ENCODE results near the gene RPRD2. TPM values are rescaled to one million over a fixed set of nuclear protein-coding genes. Genes with fewer than 3 reads are reported as not detected.

Gene RPRD2
- total and polyA plus RNA-seq, 9 of the 15 experiments (the other 6 are each of a cell fraction or from before 2014, with no cell fraction given): 1.5 to 21.6 (median 7.7) TPM

DNA sequence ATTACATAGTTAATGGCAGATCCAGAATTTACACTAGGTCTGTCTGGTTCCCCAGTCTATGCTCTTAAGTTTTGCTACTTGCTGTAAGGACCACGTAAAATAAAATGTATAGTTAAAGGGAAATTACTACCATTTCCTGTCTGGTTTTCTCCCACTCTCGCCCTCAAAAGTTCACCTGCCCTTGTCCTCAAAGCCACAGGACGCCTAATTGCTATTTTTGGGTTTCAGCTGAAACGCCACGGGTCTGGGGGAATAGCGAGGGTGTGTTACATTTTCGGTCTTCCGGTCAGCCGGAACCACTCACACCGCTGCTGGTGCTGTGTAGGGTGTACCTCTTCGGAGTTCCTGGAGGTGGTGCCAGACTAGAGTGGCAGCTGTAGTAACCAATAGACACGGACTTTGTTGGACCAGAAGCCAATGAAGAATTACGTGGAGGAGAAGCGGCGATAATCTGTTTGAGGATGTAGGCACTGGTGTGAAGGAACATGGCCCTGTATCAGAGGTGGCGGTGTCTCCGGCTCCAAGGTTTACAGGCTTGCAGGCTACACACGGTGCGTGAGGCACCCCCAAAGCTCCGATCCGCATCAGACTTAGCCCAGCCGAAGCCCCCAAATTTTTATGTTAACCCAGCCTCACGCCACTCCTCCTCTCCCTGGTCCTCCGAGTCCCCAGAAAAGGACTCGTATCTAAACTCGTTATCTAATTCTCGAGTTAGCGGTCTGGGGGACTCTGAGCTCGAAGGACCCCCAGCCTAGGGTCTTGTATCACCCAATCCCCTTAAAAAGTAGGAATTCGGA, 123.2 kb downstream of the RPRD2 start, which contains the start of gene TARS2 (continued):
- TF ChIP-seq NRF1 (conservative IDR thresholded peaks at IDR 0.05 in 1 of 2, IDR thresholded peaks at IDR 0.05 in 1 of 2) (peak; percentile 33 to 37; a peak in 3 of 4 replicates), TARDBP (IDR thresholded peaks at IDR 0.05) (peak; percentile 91), NCOA2 (IDR thresholded peaks at IDR 0.05; ENCODE audit: partially characterized antibody in 2 of 2) (no peak), DNMT1 (IDR thresholded peaks at IDR 0.05) (no peak), CHD4 (IDR thresholded peaks at IDR 0.05; ENCODE audit: insufficient read depth, insufficient replicate concordance, low read depth, low read length, poor library complexity, severe bottlenecking) (no peak), GTF2E2 (tag; IDR thresholded peaks at IDR 0.05) (peak; percentile 92), POLR3A (IDR thresholded peaks at IDR 0.05; ENCODE audit: borderline replicate concordance, extremely low read depth, insufficient read depth, insufficient read length) (no peak), ZNF551 (CRISPR knock-in tag; IDR thresholded peaks at IDR 0.05) (no peak), FIP1L1 (IDR thresholded peaks at IDR 0.05; ENCODE audit: low read depth, low read length, poor library complexity, severe bottlenecking) (no peak), POLR2B (IDR thresholded peaks at IDR 0.05; ENCODE audit: low read depth, partially characterized antibody) (peak; percentile 89), FOXJ2 (tag; IDR thresholded peaks at IDR 0.05) (peak; percentile 70; the same call in 1 of the 2 replicates), NCOA4 (IDR thresholded peaks at IDR 0.05; ENCODE audit: partially characterized antibody) (no peak)
- TF ChIP-seq, protein P1, sequence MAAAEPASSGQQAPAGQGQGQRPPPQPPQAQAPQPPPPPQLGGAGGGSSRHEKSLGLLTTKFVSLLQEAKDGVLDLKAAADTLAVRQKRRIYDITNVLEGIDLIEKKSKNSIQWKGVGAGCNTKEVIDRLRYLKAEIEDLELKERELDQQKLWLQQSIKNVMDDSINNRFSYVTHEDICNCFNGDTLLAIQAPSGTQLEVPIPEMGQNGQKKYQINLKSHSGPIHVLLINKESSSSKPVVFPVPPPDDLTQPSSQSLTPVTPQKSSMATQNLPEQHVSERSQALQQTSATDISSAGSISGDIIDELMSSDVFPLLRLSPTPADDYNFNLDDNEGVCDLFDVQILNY (CRISPR knock-in tag; IDR thresholded peaks at IDR 0.05): no peak
- TF ChIP-seq, protein P2, sequence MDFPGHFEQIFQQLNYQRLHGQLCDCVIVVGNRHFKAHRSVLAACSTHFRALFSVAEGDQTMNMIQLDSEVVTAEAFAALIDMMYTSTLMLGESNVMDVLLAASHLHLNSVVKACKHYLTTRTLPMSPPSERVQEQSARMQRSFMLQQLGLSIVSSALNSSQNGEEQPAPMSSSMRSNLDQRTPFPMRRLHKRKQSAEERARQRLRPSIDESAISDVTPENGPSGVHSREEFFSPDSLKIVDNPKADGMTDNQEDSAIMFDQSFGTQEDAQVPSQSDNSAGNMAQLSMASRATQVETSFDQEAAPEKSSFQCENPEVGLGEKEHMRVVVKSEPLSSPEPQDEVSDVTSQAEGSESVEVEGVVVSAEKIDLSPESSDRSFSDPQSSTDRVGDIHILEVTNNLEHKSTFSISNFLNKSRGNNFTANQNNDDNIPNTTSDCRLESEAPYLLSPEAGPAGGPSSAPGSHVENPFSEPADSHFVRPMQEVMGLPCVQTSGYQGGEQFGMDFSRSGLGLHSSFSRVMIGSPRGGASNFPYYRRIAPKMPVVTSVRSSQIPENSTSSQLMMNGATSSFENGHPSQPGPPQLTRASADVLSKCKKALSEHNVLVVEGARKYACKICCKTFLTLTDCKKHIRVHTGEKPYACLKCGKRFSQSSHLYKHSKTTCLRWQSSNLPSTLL (IDR thresholded peaks at IDR 0.05): no peak
- TF ChIP-seq, protein P3, sequence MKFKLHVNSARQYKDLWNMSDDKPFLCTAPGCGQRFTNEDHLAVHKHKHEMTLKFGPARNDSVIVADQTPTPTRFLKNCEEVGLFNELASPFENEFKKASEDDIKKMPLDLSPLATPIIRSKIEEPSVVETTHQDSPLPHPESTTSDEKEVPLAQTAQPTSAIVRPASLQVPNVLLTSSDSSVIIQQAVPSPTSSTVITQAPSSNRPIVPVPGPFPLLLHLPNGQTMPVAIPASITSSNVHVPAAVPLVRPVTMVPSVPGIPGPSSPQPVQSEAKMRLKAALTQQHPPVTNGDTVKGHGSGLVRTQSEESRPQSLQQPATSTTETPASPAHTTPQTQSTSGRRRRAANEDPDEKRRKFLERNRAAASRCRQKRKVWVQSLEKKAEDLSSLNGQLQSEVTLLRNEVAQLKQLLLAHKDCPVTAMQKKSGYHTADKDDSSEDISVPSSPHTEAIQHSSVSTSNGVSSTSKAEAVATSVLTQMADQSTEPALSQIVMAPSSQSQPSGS (CRISPR knock-in tag; IDR thresholded peaks at IDR 0.05): no peak
- TF ChIP-seq, protein P4, sequence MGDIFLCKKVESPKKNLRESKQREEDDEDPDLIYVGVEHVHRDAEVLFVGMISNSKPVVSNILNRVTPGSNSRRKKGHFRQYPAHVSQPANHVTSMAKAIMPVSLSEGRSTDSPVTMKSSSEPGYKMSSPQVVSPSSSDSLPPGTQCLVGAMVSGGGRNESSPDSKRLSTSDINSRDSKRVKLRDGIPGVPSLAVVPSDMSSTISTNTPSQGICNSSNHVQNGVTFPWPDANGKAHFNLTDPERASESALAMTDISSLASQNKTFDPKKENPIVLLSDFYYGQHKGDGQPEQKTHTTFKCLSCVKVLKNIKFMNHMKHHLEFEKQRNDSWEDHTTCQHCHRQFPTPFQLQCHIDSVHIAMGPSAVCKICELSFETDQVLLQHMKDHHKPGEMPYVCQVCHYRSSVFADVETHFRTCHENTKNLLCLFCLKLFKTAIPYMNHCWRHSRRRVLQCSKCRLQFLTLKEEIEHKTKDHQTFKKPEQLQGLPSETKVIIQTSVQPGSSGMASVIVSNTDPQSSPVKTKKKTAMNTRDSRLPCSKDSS (IDR thresholded peaks at IDR 0.05; ENCODE audit: low read depth, partially characterized antibody): no peak
- TF ChIP-seq, protein P5, sequence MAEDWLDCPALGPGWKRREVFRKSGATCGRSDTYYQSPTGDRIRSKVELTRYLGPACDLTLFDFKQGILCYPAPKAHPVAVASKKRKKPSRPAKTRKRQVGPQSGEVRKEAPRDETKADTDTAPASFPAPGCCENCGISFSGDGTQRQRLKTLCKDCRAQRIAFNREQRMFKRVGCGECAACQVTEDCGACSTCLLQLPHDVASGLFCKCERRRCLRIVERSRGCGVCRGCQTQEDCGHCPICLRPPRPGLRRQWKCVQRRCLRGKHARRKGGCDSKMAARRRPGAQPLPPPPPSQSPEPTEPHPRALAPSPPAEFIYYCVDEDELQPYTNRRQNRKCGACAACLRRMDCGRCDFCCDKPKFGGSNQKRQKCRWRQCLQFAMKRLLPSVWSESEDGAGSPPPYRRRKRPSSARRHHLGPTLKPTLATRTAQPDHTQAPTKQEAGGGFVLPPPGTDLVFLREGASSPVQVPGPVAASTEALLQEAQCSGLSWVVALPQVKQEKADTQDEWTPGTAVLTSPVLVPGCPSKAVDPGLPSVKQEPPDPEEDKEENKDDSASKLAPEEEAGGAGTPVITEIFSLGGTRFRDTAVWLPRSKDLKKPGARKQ (CRISPR knock-in tag; IDR thresholded peaks at IDR 0.05): no peak
